GM19372 (cell line): ENCODE results near the gene OTULINL.

Experiments used
- ATAC-seq: cut with Tn5 transposase; IDR thresholded peaks from one replicate; pipeline ENCODE4 v1.9.1; 2021; ENCODE audit warnings: mild to moderate bottlenecking, low read depth, moderate library complexity; ENCODE audit not compliant: unreplicated experiment

The OTULINL gene

GRCh38 chr5:14597080-14597479 lies 15.5 kb downstream of the OTULINL start:
- ATAC-seq, result no peak

- no peak for ATAC-seq
These were observed 16.6 kb downstream of the OTULINL start for GRCh38 chr5:14598225-14598624.

GRCh38 chr5:14599476-14600127 lies 18.0 kb downstream of the OTULINL start:
- no peak for ATAC-seq

GRCh38 chr5:14600846-14601245 lies 19.3 kb downstream of the OTULINL start:
- ATAC-seq, result no peak

- no peak for ATAC-seq
These were observed 21.5 kb downstream of the OTULINL start for GRCh38 chr5:14603141-14603540.

- no peak for ATAC-seq
These were observed 25.5 kb downstream of the OTULINL start for GRCh38 chr5:14607104-14607503.

GRCh38 chr5:14608169-14608568 lies 26.6 kb downstream of the OTULINL start:
- ATAC-seq, result no peak

- no peak for ATAC-seq
These were observed 30.1 kb downstream of the OTULINL start for GRCh38 chr5:14611737-14612136.

GRCh38 chr5:14614490-14614889 lies 32.9 kb downstream of the OTULINL start:
- ATAC-seq, result no peak

- no peak for ATAC-seq
These were observed 33.8 kb downstream of the OTULINL start for GRCh38 chr5:14615365-14615764.

- no peak for ATAC-seq
These were observed 35.8 kb downstream of the OTULINL start for GRCh38 chr5:14617441-14617840.

- no peak for ATAC-seq
These were observed 45.7 kb downstream of the OTULINL start for GRCh38 chr5:14627270-14627669.

GRCh38 chr5:14628346-14628745 lies 46.8 kb downstream of the OTULINL start:
- no peak for ATAC-seq

GRCh38 chr5:14630671-14631070 lies 49.1 kb downstream of the OTULINL start:
- no peak for ATAC-seq

- no peak for ATAC-seq
These were observed 54.1 kb downstream of the OTULINL start for GRCh38 chr5:14635656-14636055.

- no peak for ATAC-seq
These were observed 59.2 kb downstream of the OTULINL start for GRCh38 chr5:14640765-14641164.

GRCh38 chr5:14644623-14645237 lies 63.1 kb downstream of the OTULINL start:
- ATAC-seq, result no peak

- ATAC-seq, result no peak
These were observed 68.5 kb downstream of the OTULINL start for GRCh38 chr5:14650052-14650451.

- no peak for ATAC-seq
These were observed 73.7 kb downstream of the OTULINL start for GRCh38 chr5:14655146-14655741.

GRCh38 chr5:14656898-14657297 lies 75.3 kb downstream of the OTULINL start:
- no peak for ATAC-seq

- ATAC-seq, result no peak
These were observed 78.4 kb downstream of the OTULINL start for GRCh38 chr5:14659821-14660607.
